HepG2 (cell line): ENCODE data around the gene GZF1. TPM values are rescaled to one million over a fixed set of nuclear protein-coding genes. Genes with fewer than 3 reads are reported as not detected.

Experiments
- GATAD2A ChIP-seq: IDR thresholded peaks from 2 replicates; pipeline ENCODE4 v1.6.1; 2016
- LBX2 ChIP-seq: sonication (generic); formaldehyde crosslinking; IDR thresholded peaks from 2 replicates; pipeline ENCODE4 v1.5.0; 2020; ENCODE audit warnings: missing genetic modification reagents, mild to moderate bottlenecking, borderline replicate concordance
- MEF2D ChIP-seq: sonication (generic); formaldehyde crosslinking; IDR thresholded peaks from 2 replicates; pipeline ENCODE4 v1.5.1; 2020; ENCODE audit warnings: mild to moderate bottlenecking, missing genetic modification reagents
- MXD4 ChIP-seq: IDR thresholded peaks from 2 replicates; pipeline ENCODE4 v1.6.1; 2016; ENCODE audit warnings: mild to moderate bottlenecking, missing biosample characterization, missing genetic modification reagents
- PHF20 ChIP-seq: sonication (generic); formaldehyde crosslinking; IDR thresholded peaks from 2 replicates; pipeline ENCODE4 v1.5.0; 2020; ENCODE audit warnings: mild to moderate bottlenecking, missing genetic modification reagents
- PLRG1 ChIP-seq: fragments of 450-650 bp; conservative IDR thresholded peaks from 2 replicates; pipeline ENCODE4 v1.6.1; 2016
- RAD51 ChIP-seq: fragments of 450-650 bp; IDR thresholded peaks from 2 replicates; pipeline ENCODE4 v1.6.1; 2016; ENCODE audit warnings: borderline replicate concordance
- SATB2 ChIP-seq: sonication (generic); formaldehyde crosslinking; IDR thresholded peaks from 2 replicates; pipeline ENCODE4 v1.5.0; 2020; ENCODE audit warnings: missing genetic modification reagents
- SOX13 ChIP-seq, 3 experiments: fragments of 450-650 bp in 1 of 3; sonication (generic) in 1 of 3; formaldehyde crosslinking in 1 of 3; IDR thresholded peaks in 2 of 3; conservative IDR thresholded peaks in 1 of 3; 2 replicates each; pipeline versions ENCODE4 v1.5.0 to v1.6.1; 2016 to 2020; ENCODE audit warnings: antibody characterized with exemption in 1 of 3, mild to moderate bottlenecking in 1 of 3, missing compliant biosample characterization in 1 of 3, missing genetic modification reagents in 1 of 3, moderate library complexity in 1 of 3
- TBX2 ChIP-seq: sonication (generic); formaldehyde crosslinking; IDR thresholded peaks from 2 replicates; pipeline ENCODE4 v1.5.0; 2020; ENCODE audit warnings: missing genetic modification reagents, mild to moderate bottlenecking, borderline replicate concordance
- TEF ChIP-seq: sonication (generic); formaldehyde crosslinking; IDR thresholded peaks from 2 replicates; pipeline ENCODE4 v1.5.0; 2020; ENCODE audit warnings: missing genetic modification reagents
- U2AF2 ChIP-seq: fragments of 200-400 bp; formaldehyde crosslinking; IDR thresholded peaks from 2 replicates; pipeline ENCODE4 v1.6.1; 2017; ENCODE audit warnings: low read depth, mild to moderate bottlenecking, low read length
- WIZ ChIP-seq: sonication (generic); formaldehyde crosslinking; IDR thresholded peaks from 2 replicates; pipeline ENCODE4 v1.5.1; 2020; ENCODE audit warnings: mild to moderate bottlenecking, missing genetic modification reagents
- ZBTB1 ChIP-seq: sonication (generic); formaldehyde crosslinking; IDR thresholded peaks from 2 replicates; pipeline ENCODE4 v1.4.0; 2020; ENCODE audit warnings: missing genetic modification reagents, borderline replicate concordance
- ZBTB38 ChIP-seq: sonication (generic); formaldehyde crosslinking; IDR thresholded peaks from 2 replicates; pipeline ENCODE4 v1.5.1; 2020; ENCODE audit warnings: mild to moderate bottlenecking, missing genetic modification reagents
- ZIK1 ChIP-seq: sonication (generic); formaldehyde crosslinking; IDR thresholded peaks from 2 replicates; pipeline ENCODE4 v1.5.0; 2020; ENCODE audit warnings: mild to moderate bottlenecking, low read depth, missing genetic modification reagents, borderline replicate concordance
- ZKSCAN5 ChIP-seq: sonication (generic); formaldehyde crosslinking; IDR thresholded peaks from 2 replicates; pipeline ENCODE4 v1.5.1; 2020; ENCODE audit warnings: mild to moderate bottlenecking, missing genetic modification reagents
- ZNF142 ChIP-seq: sonication (generic); formaldehyde crosslinking; IDR thresholded peaks from 2 replicates; pipeline ENCODE4 v1.4.0; 2020; ENCODE audit warnings: missing genetic modification reagents
- ZNF17 ChIP-seq: sonication (generic); formaldehyde crosslinking; IDR thresholded peaks from 2 replicates; pipeline ENCODE4 v1.5.0; 2020; ENCODE audit warnings: mild to moderate bottlenecking, missing genetic modification reagents
- ZNF570 ChIP-seq: sonication (generic); formaldehyde crosslinking; IDR thresholded peaks from 2 replicates; pipeline ENCODE4 v1.4.0; 2020; ENCODE audit warnings: mild to moderate bottlenecking, missing genetic modification reagents, borderline replicate concordance
- ZNF749 ChIP-seq: sonication (generic); formaldehyde crosslinking; IDR thresholded peaks from 2 replicates; pipeline ENCODE4 v1.8.0; 2022; ENCODE audit warnings: mild to moderate bottlenecking, missing genetic modification reagents, moderate library complexity, borderline replicate concordance
- ZNF839 ChIP-seq: sonication (generic); formaldehyde crosslinking; IDR thresholded peaks from 2 replicates; pipeline ENCODE4 v1.4.0; 2020; ENCODE audit warnings: missing genetic modification reagents, mild to moderate bottlenecking, borderline replicate concordance
- polyA plus RNA-seq, 8 experiments: library from polyadenylated mRNA; depleted of rRNA in 3 of 8; stranded (reverse) in 7 of 8; unstranded in 1 of 8; fragments of >200 nt; fragmentation: Illumina TruSeq in 4 of 8; extraction: Trizol in 4 of 8; gene quantifications; 2 replicates each; pipeline versions ENCODE4 v1.2.1 to v1.2.3, GENCODE V29; 2011 to 2016; ENCODE audit warnings: low read depth in 4 of 8, missing spikeins in 1 of 8, mixed read lengths in 1 of 8; ENCODE audit not compliant: insufficient read depth in 1 of 8
- total RNA-seq, 5 experiments: library from RNA; depleted of rRNA; stranded (reverse); fragments of >200 nt; fragmentation: Illumina TruSeq; extraction: Trizol; gene quantifications; 2 replicates each; pipeline ENCODE4 v1.2.3, GENCODE V29; 2016; ENCODE audit warnings: low read depth in 1 of 5
- TF ChIP-seq, protein P1 (sequence below): IDR thresholded peaks from 2 replicates; pipeline ENCODE4 v1.6.1; 2016; ENCODE audit warnings: mild to moderate bottlenecking, missing biosample characterization, missing genetic modification reagents

The GZF1 gene
- total and polyA plus RNA-seq, 2 of the 13 experiments (the other 11 are each of a cell fraction or from before 2014, with no cell fraction given), result 16.9 to 26.0 TPM

- TF ChIP-seq, protein P1, sequence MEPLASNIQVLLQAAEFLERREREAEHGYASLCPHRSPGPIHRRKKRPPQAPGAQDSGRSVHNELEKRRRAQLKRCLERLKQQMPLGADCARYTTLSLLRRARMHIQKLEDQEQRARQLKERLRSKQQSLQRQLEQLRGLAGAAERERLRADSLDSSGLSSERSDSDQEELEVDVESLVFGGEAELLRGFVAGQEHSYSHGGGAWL, result 0 out of 2 replicates have a peak, but pooled peaks have one; percentile 44
- TF ChIP-seq WIZ (CRISPR knock-in tag) (no peak), MXD4 (CRISPR knock-in tag) (no peak; the same call in 1 of the 2 replicates), ZBTB1 (no peak), SOX13 (IDR thresholded peaks at IDR 0.05) (no peak), SOX13 (CRISPR knock-in tag; conservative IDR thresholded peaks at IDR 0.05 in 1 of 2, IDR thresholded peaks at IDR 0.05 in 1 of 2) (no peak; a peak in 1 of 4 replicates), ZKSCAN5 (no peak), ZIK1 (CRISPR knock-in tag) (no peak), TEF (CRISPR knock-in tag) (no peak), ZNF839 (no peak), ZNF749 (CRISPR knock-in tag) (no peak), U2AF2 (no peak), PLRG1 (no peak), TBX2 (CRISPR knock-in tag) (no peak), LBX2 (no peak), MEF2D (CRISPR knock-in tag) (no peak), ZBTB38 (CRISPR knock-in tag) (no peak), SATB2 (CRISPR knock-in tag) (no peak), GATAD2A (CRISPR knock-in tag) (no peak), ZNF570 (CRISPR knock-in tag) (no peak), ZNF142 (CRISPR knock-in tag) (no peak), ZNF17 (CRISPR knock-in tag) (no peak), PHF20 (CRISPR knock-in tag) (no peak), RAD51 (no peak)
Measured at GRCh38 chr20:23419995-23420901, 58.3 kb downstream of the GZF1 start (continued).
